Muscle layer of colon (tissue), 2 donors: ENCODE results near the gene NKX1-2.

Experiments
- H3K27ac ChIP-seq: one replicate; pipeline ENCODE4 v1.7.0; 2013; ENCODE audit warnings: low read depth, mild to moderate bottlenecking, low read length, moderate library complexity
- H3K27me3 ChIP-seq, 2 donors: one replicate each; pipeline ENCODE4 v1.7.0; 2013; ENCODE audit warnings: low read length in 2 of 2, mild to moderate bottlenecking in 2 of 2; ENCODE audit not compliant: insufficient read depth in 2 of 2, control insufficient read depth in 1 of 2
- H3K36me3 ChIP-seq: one replicate; pipeline ENCODE4 v1.7.0; 2013; ENCODE audit warnings: mild to moderate bottlenecking, low read length; ENCODE audit not compliant: insufficient read depth
- H3K4me1 ChIP-seq: one replicate; pipeline ENCODE4 v1.7.0; 2013; ENCODE audit warnings: mild to moderate bottlenecking, low read length; ENCODE audit not compliant: insufficient read depth
- H3K4me3 ChIP-seq, 2 donors: one replicate each; pipeline ENCODE4 v1.7.0; 2013; ENCODE audit warnings: low read length in 2 of 2, low read depth in 1 of 2, mild to moderate bottlenecking in 1 of 2, moderate library complexity in 1 of 2
- H3K9ac ChIP-seq: one replicate; pipeline ENCODE4 v1.7.0; 2013; ENCODE audit warnings: low read length
- H3K9me3 ChIP-seq: one replicate; pipeline ENCODE4 v1.7.0; 2013; ENCODE audit warnings: mild to moderate bottlenecking, low read length
- donor health status: abdominal sarcoma.
- donor health status: Adenocarcinoma of cecum.

Gene NKX1-2

DNA sequence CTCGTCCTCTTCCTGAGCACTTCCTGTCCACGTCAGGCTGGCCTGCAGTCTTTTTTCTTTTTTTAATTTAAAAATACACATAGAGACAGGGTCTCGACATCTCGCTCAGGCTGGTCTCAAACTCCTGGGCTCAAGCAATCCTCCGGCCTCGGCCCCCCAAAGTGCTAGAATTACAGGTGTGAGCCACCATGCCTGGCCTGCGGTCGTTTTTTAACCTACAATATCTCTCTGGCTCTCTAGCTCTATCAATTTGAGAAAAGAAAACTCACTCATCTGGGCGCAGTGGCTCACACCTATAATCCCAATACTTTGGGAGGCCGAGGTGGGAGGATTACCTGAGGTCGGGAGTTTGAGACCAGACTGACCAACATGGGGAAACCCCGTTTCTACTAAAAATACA is 27.1 kb downstream of the NKX1-2 start:
- H3K27ac ChIP-seq = no peak overlapping the region
- H3K27me3 ChIP-seq = no peaks in the 10 kb centered on the region
- no peaks in the 10 kb centered on the region for H3K36me3 ChIP-seq
- no peak overlapping the region for H3K9ac ChIP-seq
- H3K9me3 ChIP-seq = no peaks in the 10 kb centered on the region
- H3K4me3 ChIP-seq = no peak overlapping the region
- H3K4me1 ChIP-seq = peaks cover 1% of the 10 kb centered on the region

- Histone ChIP-seq H3K9ac (no peak overlapping the region), H3K4me3 (no peak overlapping the region), H3K27me3 (no peaks in the 10 kb centered on the region), H3K36me3 (no peaks in the 10 kb centered on the region), H3K9me3 (no peaks in the 10 kb centered on the region), H3K27ac (no peak overlapping the region), H3K4me1 (peaks cover 26% of the 10 kb centered on the region)
These were observed 29.6 kb downstream of the NKX1-2 start for GRCh38 chr10:124420254-124420653.

DNA sequence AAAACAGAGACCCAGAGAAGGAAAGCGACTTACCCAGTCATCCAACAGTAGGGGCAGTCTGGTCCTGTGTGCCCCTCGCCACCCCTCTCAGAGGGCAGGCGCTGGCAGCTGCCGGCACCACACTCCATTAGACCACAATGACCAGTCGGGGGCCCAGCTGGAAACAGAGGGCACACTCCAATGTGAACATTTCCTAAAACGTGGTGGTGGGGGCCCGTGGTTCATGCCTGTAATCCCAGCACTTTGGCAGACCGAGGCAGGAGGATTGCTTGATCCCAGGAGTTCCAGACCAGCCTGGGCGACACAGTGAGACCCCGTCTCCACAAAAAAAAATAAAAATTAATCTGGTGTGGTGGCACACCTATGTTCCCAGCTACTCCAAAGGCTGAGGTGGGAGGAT is 30.2 kb downstream of the NKX1-2 start:
- no peak overlapping the region for H3K9ac ChIP-seq

GRCh38 chr10:124418726-124419501 is 30.9 kb downstream of the NKX1-2 start, which contains the start of gene OAT:
OAT (minus strand) TSS chr10:124418923; CDS start chr10:124412171, 6,752 bp downstream.
- Histone ChIP-seq H3K4me3 (peak within 1 kb of the TSS; percentile 60 to 75), H3K9ac (peak within 1 kb of the TSS; percentile 68), H3K4me1 (peaks cover 37% of the 10 kb centered on the region), H3K27ac (peak within 1 kb of the TSS; percentile 97), H3K9me3 (no peaks in the 10 kb centered on the region), H3K36me3 (no peaks in the 10 kb centered on the region), H3K27me3 (no peaks in the 10 kb centered on the region)

More for the DNA sequence above, 30.2 kb downstream of the NKX1-2 start:
- Histone ChIP-seq H3K27ac (no peak overlapping the region), H3K9me3 (no peaks in the 10 kb centered on the region), H3K27me3 (no peaks in the 10 kb centered on the region), H3K4me3 (peak overlapping the region in 1 of 2 donors; percentile 75), H3K4me1 (peaks cover 29% of the 10 kb centered on the region), H3K36me3 (no peaks in the 10 kb centered on the region)

- Histone ChIP-seq H3K27me3 (no peaks in the 10 kb centered on the region), H3K9me3 (no peaks in the 10 kb centered on the region), H3K27ac (peak overlapping the region; percentile 97), H3K4me3 (peak overlapping the region; percentile 60 to 75), H3K9ac (peak overlapping the region; percentile 68), H3K4me1 (peaks cover 43% of the 10 kb centered on the region), H3K36me3 (no peaks in the 10 kb centered on the region)
These were observed 31.7 kb downstream of the NKX1-2 start for GRCh38 chr10:124417895-124418725.

- Histone ChIP-seq H3K4me3 (no peak overlapping the region), H3K27ac (no peak overlapping the region), H3K27me3 (no peaks in the 10 kb centered on the region), H3K9me3 (no peaks in the 10 kb centered on the region), H3K9ac (no peak overlapping the region), H3K4me1 (peaks cover 43% of the 10 kb centered on the region), H3K36me3 (no peaks in the 10 kb centered on the region)
These were observed 33.1 kb downstream of the NKX1-2 start for GRCh38 chr10:124416733-124417132.

GRCh38 chr10:124415210-124415609 is 34.6 kb downstream of the NKX1-2 start:
- H3K27ac ChIP-seq = peak overlapping the region; percentile 3
- no peak overlapping the region for H3K9ac ChIP-seq
- peaks cover 43% of the 10 kb centered on the region for H3K4me1 ChIP-seq
- no peak overlapping the region for H3K4me3 ChIP-seq
- peaks cover 4% of the 10 kb centered on the region for H3K36me3 ChIP-seq
- no peaks in the 10 kb centered on the region for H3K27me3 ChIP-seq
- no peaks in the 10 kb centered on the region for H3K9me3 ChIP-seq

DNA sequence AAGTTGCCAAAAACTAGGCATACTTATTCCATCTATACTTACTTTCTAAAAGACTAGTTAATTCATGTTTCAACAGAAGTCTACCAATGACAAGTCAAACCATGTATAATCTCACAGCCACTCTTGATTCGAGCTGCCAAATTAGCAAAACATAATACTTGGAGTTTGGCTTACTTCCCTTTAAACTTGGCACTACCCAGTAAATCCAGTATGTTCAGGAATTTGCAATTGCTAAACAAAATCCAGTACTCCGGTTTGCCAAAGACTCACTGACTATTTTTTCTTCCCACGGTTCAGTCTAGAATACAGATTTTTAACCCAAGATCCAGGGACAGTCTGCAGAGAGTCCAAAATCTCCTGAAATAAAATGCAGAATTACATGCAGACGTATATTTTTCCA is 35.8 kb downstream of the NKX1-2 start:
- Histone ChIP-seq H3K27me3 (no peaks in the 10 kb centered on the region), H3K4me3 (no peak overlapping the region), H3K9me3 (no peaks in the 10 kb centered on the region), H3K4me1 (peaks cover 43% of the 10 kb centered on the region), H3K27ac (no peak overlapping the region), H3K36me3 (peaks cover 4% of the 10 kb centered on the region), H3K9ac (no peak overlapping the region)

- H3K4me3 ChIP-seq = no peak overlapping the region
- H3K36me3 ChIP-seq = peaks cover 32% of the 10 kb centered on the region
- no peak overlapping the region for H3K9ac ChIP-seq
- H3K27me3 ChIP-seq = no peaks in the 10 kb centered on the region
- H3K27ac ChIP-seq = no peak overlapping the region
- H3K4me1 ChIP-seq = peaks cover 14% of the 10 kb centered on the region
- no peaks in the 10 kb centered on the region for H3K9me3 ChIP-seq
These were observed 40.1 kb downstream of the NKX1-2 start for GRCh38 chr10:124409696-124410095.

DNA sequence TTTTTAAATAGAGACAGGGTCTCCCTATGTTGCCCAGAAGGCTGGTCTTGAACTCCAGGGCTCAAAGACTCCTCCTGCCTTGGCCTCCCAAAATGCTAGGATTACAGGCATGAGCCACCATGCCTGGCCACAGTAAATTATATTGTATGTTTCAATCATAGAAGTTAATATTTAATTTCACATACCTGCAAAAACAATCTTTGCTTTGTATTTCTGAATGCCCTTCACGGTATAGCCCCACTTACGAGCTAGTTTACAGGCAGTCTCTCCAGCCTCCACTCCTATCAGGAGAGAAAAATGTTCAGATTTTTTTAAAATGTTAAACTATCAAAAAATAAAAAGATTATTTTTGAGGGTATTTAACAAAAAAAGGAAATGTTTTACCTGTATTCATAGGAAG is 41.5 kb downstream of the NKX1-2 start:
- H3K4me1 ChIP-seq = peaks cover under 1% of the 10 kb centered on the region
- H3K27me3 ChIP-seq = no peaks in the 10 kb centered on the region
- no peak overlapping the region for H3K27ac ChIP-seq
- H3K9ac ChIP-seq = no peak overlapping the region
- H3K9me3 ChIP-seq = no peaks in the 10 kb centered on the region
- H3K4me3 ChIP-seq = no peak overlapping the region
- H3K36me3 ChIP-seq = peaks cover 43% of the 10 kb centered on the region

- Histone ChIP-seq H3K27ac (no peak overlapping the region), H3K4me1 (no peaks in the 10 kb centered on the region), H3K27me3 (no peaks in the 10 kb centered on the region), H3K9ac (no peak overlapping the region), H3K4me3 (no peak overlapping the region), H3K9me3 (no peaks in the 10 kb centered on the region), H3K36me3 (peaks cover 52% of the 10 kb centered on the region)
These were observed 42.4 kb downstream of the NKX1-2 start for GRCh38 chr10:124407456-124407855.
